Vagina (tissue), 2 donors: Measurements from ENCODE around the gene ZNF559.

Experiments
- CTCF ChIP-seq, 3 experiments: fragments of 450-650 bp in 2 of 3; fragments of 200-600 bp in 1 of 3; sonication (generic) in 1 of 3; IDR thresholded peaks; one replicate each; pipeline ENCODE4 v1.5.1; 2017 to 2019; ENCODE audit warnings: antibody characterized with exemption in 3 of 3, mild to moderate bottlenecking in 2 of 3, moderate library complexity in 2 of 3
- POLR2AphosphoS5 ChIP-seq, 2 donors: sonication (generic); formaldehyde crosslinking; IDR thresholded peaks; one replicate each; pipeline ENCODE4 v1.9.0; 2017; ENCODE audit warnings: antibody characterized with exemption in 2 of 2, mild to moderate bottlenecking in 2 of 2, low read depth in 1 of 2; ENCODE audit not compliant: insufficient read depth in 1 of 2

- TF ChIP-seq CTCF (IDR thresholded peaks at IDR 0.05), result no peak
- no peak for TF ChIP-seq POLR2AphosphoS5 (IDR thresholded peaks at IDR 0.05; ENCODE audit: insufficient read depth in 1 of 2, low read depth in 1 of 2)
Observed at GRCh38 chr19:9313756-9314155, 10.2 kb upstream of the ZNF559 start.
